GM12891 (cell line): ENCODE results near the gene ZNF491.

Source experiments
- POLR2A ChIP-seq: IDR thresholded peaks from 2 replicates; pipeline ENCODE4 v1.6.1; 2011; ENCODE audit warnings: low read depth, low read length, control low read depth
- POLR2AphosphoS5 ChIP-seq: IDR thresholded peaks from 2 replicates; pipeline ENCODE4 v1.6.1; 2011; ENCODE audit warnings: low read depth, low read length, control low read depth
- TAF1 ChIP-seq: IDR thresholded peaks from 2 replicates; pipeline ENCODE4 v1.6.1; 2011; ENCODE audit warnings: low read depth, low read length, control low read depth

DNA sequence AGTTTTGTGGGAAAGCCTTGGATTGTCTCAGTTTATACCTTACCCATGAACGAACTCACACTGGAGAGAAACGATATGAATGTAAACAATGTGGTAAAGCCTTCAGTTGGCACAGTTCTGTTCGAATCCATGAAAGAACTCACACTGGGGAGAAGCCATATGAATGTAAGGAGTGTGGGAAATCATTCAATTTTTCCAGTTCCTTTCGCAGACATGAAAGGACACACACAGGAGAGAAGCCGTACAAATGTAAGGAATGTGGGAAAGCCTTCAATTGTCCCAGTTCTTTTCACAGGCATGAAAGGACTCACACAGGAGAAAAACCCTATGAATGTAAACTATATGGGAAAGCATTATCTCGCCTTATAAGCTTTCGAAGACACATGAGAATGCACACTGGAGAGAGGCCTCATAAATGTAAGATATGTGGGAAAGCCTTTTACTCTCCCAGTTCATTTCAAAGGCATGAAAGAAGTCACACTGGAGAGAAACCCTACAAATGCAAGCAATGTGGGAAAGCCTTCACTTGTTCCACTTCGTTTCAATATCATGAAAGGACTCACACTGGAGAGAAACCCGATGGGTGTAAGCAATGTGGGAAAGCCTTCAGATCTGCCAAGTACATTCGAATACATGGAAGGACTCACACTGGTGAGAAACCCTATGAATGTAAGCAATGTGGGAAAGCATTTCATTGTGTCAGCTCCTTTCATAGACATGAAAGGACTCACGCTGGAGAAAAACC, 8.2 kb downstream of the ZNF491 start:
- no peak for TF ChIP-seq POLR2AphosphoS5
- TF ChIP-seq POLR2A = no peak
- no peak for TF ChIP-seq TAF1
